CD4-positive, alpha-beta T cell (primary cell): ENCODE data around the gene NFIC. TPM values are rescaled to one million over a fixed set of nuclear protein-coding genes. Genes with fewer than 3 reads are reported as not detected.

ENCODE experiments used
- ATAC-seq: fragments of 200-7000 bp; cut with Tn5 transposase; one replicate; pipeline ENCODE4 v1.10.0; 2022; ENCODE audit warnings: mild to moderate bottlenecking; ENCODE audit not compliant: poor library complexity
- CTCF ChIA-PET: fragments of 350-600 bp; sonication (Branson Sonifier 250); formaldehyde crosslinking; loops from one replicate; lab custom pipeline; 2021; ENCODE audit warnings: antibody characterized with exemption, inconsistent platforms; lab: Charles Lee
- POLR2A ChIA-PET: fragments of 350-600 bp; sonication (Branson Sonifier 250); formaldehyde crosslinking; loops from one replicate; lab custom pipeline; 2021; ENCODE audit warnings: antibody characterized with exemption, inconsistent platforms; lab: Charles Lee
- DNase-seq, 14 experiments: peaks; one replicate each; pipeline ENCODE4 v3.0.0-alpha.2; 2013 to 2020; ENCODE audit warnings: mixed read lengths in 2 of 14
- H3K27ac ChIP-seq, 2 donors: one replicate each; pipeline versions ENCODE4 v1.5.1 to v1.7.0; 2013; ENCODE audit warnings: low read length in 2 of 2, low read depth in 1 of 2, mild to moderate bottlenecking in 1 of 2
- H3K27me3 ChIP-seq, 2 experiments: 1 replicate in 1 of 2; 2 replicates in 1 of 2; pipeline versions ENCODE4 v1.6.1 to v1.7.0; 2013; ENCODE audit warnings: low read length in 2 of 2, control low read depth in 1 of 2, mild to moderate bottlenecking in 1 of 2, moderate library complexity in 1 of 2; ENCODE audit not compliant: insufficient read depth in 2 of 2, control insufficient read depth in 1 of 2
- H3K36me3 ChIP-seq: one replicate; pipeline ENCODE4 v1.6.1; 2013; ENCODE audit warnings: low read length, control low read depth; ENCODE audit not compliant: insufficient read depth
- H3K4me1 ChIP-seq: one replicate; pipeline ENCODE4 v1.6.1; 2013; ENCODE audit warnings: low read length, control low read depth; ENCODE audit not compliant: insufficient read depth
- H3K4me3 ChIP-seq: one replicate; pipeline ENCODE4 v1.5.1; 2013; ENCODE audit warnings: mild to moderate bottlenecking, low read length, moderate library complexity
- H3K9me3 ChIP-seq, 2 experiments: 1 replicate in 1 of 2; 2 replicates in 1 of 2; pipeline versions ENCODE4 v1.6.1 to v1.7.0; 2013; ENCODE audit warnings: low read length in 2 of 2, mild to moderate bottlenecking in 2 of 2, control low read depth in 1 of 2, moderate library complexity in 1 of 2; ENCODE audit not compliant: control insufficient read depth in 1 of 2, insufficient read depth in 1 of 2
- H3K27ac Mint-ChIP-seq: one replicate; pipeline ENCODE4 v1.8.0; 2020; ENCODE audit warnings: mixed read lengths
- H3K27me3 Mint-ChIP-seq: one replicate; pipeline ENCODE4 v1.8.0; 2021; ENCODE audit warnings: mixed read lengths
- H3K36me3 Mint-ChIP-seq: one replicate; pipeline ENCODE4 v1.8.0; 2021; ENCODE audit warnings: low read depth, mixed read lengths
- H3K4me1 Mint-ChIP-seq: one replicate; pipeline ENCODE4 v1.8.0; 2021; ENCODE audit warnings: low read depth, mixed read lengths
- H3K4me3 Mint-ChIP-seq: one replicate; pipeline ENCODE4 v1.8.0; 2020; ENCODE audit warnings: mild to moderate bottlenecking, mixed read lengths
- H3K9me3 Mint-ChIP-seq: one replicate; pipeline ENCODE4 v1.8.0; 2020; ENCODE audit warnings: mixed read lengths
- intact Hi-C, 2 experiments: fragments of 100-400 bp; cut with DNase I in 1 of 2; cut with micrococcal nuclease in 1 of 2; formaldehyde crosslinking; loops; one replicate each; pipeline versions ENCODE4 v1.15.1 to v1.9.0; 2023 to 2025; cut with DNase I, micrococcal nuclease
- total RNA-seq, 174 experiments: library from RNA in 2 of 174; stranded (reverse) in 2 of 174; gene quantifications; one replicate each; pipeline ENCODE4 v1.2.3 and lab custom pipeline; 2021 to 2026
- TF ChIP-seq, protein P1 (sequence below): fragments of 200-600 bp; IDR thresholded peaks from one replicate; pipeline ENCODE4 v1.8.0; 2022; ENCODE audit warnings: antibody characterized with exemption, mild to moderate bottlenecking

NFIC gene
- total RNA-seq, 2 experiments from 2014 or later, result 22.1 to 22.2 TPM

DNA sequence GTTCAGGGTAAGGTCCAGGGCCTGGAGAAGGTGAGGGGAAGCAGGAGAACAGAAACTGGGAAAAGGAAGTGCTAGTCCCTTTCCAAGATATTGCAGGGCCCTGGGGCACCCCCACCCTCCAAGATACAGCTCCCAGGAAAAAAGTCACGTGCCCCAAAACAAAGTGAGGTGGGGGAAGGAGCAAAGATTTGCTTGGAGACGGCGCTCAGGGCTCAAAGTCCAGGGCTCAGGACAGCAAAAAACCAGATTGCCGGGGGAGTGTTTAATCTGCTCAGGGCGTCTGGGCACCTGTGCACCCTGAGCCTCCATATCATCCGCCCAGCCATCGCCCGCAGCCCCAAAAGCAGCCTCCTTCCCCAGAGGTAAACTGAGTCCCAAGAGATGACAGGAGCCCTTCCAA, 107.6 kb downstream of the NFIC start:
- TF ChIP-seq, protein P1, sequence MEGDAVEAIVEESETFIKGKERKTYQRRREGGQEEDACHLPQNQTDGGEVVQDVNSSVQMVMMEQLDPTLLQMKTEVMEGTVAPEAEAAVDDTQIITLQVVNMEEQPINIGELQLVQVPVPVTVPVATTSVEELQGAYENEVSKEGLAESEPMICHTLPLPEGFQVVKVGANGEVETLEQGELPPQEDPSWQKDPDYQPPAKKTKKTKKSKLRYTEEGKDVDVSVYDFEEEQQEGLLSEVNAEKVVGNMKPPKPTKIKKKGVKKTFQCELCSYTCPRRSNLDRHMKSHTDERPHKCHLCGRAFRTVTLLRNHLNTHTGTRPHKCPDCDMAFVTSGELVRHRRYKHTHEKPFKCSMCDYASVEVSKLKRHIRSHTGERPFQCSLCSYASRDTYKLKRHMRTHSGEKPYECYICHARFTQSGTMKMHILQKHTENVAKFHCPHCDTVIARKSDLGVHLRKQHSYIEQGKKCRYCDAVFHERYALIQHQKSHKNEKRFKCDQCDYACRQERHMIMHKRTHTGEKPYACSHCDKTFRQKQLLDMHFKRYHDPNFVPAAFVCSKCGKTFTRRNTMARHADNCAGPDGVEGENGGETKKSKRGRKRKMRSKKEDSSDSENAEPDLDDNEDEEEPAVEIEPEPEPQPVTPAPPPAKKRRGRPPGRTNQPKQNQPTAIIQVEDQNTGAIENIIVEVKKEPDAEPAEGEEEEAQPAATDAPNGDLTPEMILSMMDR, result no peak
- intact Hi-C loops, result no loop called here

DNA sequence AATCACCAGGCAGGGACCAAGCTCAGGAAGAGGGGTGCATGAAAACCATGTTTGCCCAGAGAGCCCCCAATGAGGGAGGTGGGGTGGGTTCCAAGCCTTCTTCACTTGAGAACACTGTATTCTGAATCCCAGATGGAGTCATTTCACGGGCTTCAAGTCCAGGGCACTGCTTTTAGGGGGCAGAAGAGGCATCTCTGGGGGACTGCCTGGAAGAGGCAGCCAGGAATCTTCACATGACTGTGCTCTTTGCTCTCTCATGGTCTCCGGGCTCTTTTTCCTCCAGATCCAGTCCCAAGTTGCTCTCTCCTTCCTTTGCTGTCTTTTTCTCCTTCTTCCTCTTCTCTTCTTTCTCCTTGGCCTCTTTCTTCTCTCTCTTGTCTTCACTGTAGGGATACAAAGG, 108.2 kb downstream of the NFIC start:
- no peak overlapping the region for H3K4me3 ChIP-seq
- H3K9me3 Mint-ChIP-seq, result no peaks in the 10 kb centered on the region
- H3K4me3 Mint-ChIP-seq, result no peak overlapping the region
- DNase-seq, result no peak
- H3K36me3 Mint-ChIP-seq, result no peaks in the 10 kb centered on the region
- no peaks in the 10 kb centered on the region for H3K27me3 ChIP-seq
- ChIA-PET POLR2A (no interaction called here), CTCF (no interaction called here)
- no peak overlapping the region for H3K27ac ChIP-seq
- intact Hi-C loops, result no loop called here
- H3K36me3 ChIP-seq, result no peaks in the 10 kb centered on the region
- H3K27ac Mint-ChIP-seq, result no peak overlapping the region
- H3K27me3 Mint-ChIP-seq, result peaks cover 4% of the 10 kb centered on the region
- H3K4me1 Mint-ChIP-seq, result peaks cover 17% of the 10 kb centered on the region
- ATAC-seq, result no peak
- no peaks in the 10 kb centered on the region for H3K9me3 ChIP-seq
- H3K4me1 ChIP-seq, result peaks cover 17% of the 10 kb centered on the region
- TF ChIP-seq, protein P1, result no peak

More for the DNA sequence above, 107.6 kb downstream of the NFIC start:
- Mint-ChIP-seq H3K4me1 (peaks cover 12% of the 10 kb centered on the region), H3K36me3 (no peaks in the 10 kb centered on the region), H3K9me3 (no peaks in the 10 kb centered on the region), H3K27ac (no peak overlapping the region), H3K4me3 (no peak overlapping the region), H3K27me3 (peaks cover 4% of the 10 kb centered on the region)
- no peaks in the 10 kb centered on the region for H3K36me3 ChIP-seq
- ATAC-seq, result no peak
- CTCF ChIA-PET, result no interaction called here
- H3K4me3 ChIP-seq, result no peak overlapping the region
- peaks cover 11% of the 10 kb centered on the region for H3K4me1 ChIP-seq
- DNase-seq, result no peak
- H3K27ac ChIP-seq, result no peak overlapping the region
- POLR2A ChIA-PET, result no interaction called here
- no peaks in the 10 kb centered on the region for H3K27me3 ChIP-seq
- no peaks in the 10 kb centered on the region for H3K9me3 ChIP-seq

DNA sequence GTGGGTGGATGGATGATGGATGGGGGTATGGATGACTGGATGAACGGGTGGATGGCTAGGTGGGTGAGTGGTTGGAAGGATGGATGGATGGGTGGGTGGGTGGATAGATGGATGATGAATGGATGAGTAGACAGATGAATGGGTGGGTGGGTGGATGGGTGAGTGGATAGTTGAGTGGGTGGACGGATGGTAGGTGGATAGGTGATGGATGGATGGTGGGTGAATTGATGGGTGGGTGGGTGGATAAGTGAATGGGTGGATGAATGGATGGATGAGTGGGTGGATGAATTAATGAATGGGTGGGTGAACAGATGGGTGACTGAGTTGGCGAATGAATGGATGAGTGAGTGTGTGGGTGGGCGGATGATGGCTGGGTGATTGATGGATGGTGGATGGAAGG, 109.1 kb downstream of the NFIC start:
- POLR2A ChIA-PET, result no interaction called here
- no peak overlapping the region for H3K4me3 Mint-ChIP-seq
- Histone ChIP-seq H3K36me3 (no peaks in the 10 kb centered on the region), H3K27me3 (no peaks in the 10 kb centered on the region), H3K4me1 (peaks cover 17% of the 10 kb centered on the region), H3K9me3 (no peaks in the 10 kb centered on the region), H3K27ac (no peak overlapping the region), H3K4me3 (no peak overlapping the region)
- no peak overlapping the region for H3K27ac Mint-ChIP-seq
- CTCF ChIA-PET, result no interaction called here
- ATAC-seq (no peak), DNase-seq (no peak)
- H3K36me3 Mint-ChIP-seq, result no peaks in the 10 kb centered on the region
- H3K9me3 Mint-ChIP-seq, result no peaks in the 10 kb centered on the region
- TF ChIP-seq, protein P1, result no peak
- H3K4me1 Mint-ChIP-seq, result peaks cover 17% of the 10 kb centered on the region
- intact Hi-C loops, result no loop called here
- peaks cover 4% of the 10 kb centered on the region for H3K27me3 Mint-ChIP-seq
